Activated CD4-positive, alpha-beta T cell treated with anti-CD3 and anti-CD28 coated beads, Interleukin-2, amount 50 U/mL, for 24 hours (primary cell): ENCODE results near the gene MTARC1.

Experiments used
- DNase-seq, 2 donors: peaks; one replicate each; pipeline ENCODE4 v3.0.0-alpha.2; 2020; ENCODE audit warnings: low read depth in 1 of 2, low spot score in 1 of 2

MTARC1 gene

DNA sequence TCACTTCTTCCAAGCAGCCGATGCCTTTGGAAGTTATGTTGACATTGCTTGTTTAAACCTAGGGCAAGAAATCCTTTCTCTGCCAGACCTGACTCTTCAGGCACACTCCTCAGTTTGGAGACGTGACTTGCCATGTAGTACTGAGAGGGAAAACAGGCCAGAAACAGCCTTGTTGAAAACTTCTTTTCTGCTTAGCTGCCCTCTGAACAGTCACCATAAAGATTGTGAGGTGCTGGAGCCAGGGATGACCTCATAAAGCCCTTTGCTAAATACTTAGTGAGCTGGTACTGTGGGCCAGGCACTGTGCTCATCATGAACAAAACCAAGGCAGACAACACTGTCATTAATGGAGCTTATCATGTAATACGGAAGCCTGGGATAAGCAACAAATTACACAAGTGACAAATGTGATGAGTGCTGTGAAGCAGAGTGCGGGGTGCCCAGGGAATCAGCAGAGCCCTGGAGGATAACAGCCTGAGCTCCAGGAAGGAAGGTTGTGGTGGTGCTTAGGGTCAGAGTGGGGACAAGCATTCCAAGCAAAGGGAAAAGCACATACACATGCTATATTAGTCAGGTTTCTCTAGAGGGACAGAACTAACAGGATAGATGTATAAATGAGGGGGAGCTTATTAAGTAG is 42.4 kb downstream of the MTARC1 start:
- DNase-seq: no peak

DNA sequence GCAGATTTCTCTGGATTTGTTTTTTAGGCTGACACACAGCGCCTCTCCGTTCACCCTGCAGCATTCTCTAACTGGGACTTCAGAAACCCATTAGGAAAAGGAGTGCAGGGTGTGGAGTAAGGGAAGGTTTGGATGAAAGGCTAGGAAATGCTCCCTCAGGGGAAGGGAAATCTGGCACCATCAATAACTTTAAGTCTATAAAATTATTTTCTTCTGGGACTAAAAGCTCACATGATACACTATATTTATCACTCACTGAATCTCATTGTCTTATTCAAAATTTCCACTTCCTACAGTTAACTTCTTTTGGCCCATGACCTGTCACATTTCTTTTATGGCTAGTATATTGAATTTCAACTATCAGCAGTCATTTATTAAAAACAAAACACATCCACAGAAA is 46.7 kb downstream of the MTARC1 start:
- DNase-seq: no peak

DNA sequence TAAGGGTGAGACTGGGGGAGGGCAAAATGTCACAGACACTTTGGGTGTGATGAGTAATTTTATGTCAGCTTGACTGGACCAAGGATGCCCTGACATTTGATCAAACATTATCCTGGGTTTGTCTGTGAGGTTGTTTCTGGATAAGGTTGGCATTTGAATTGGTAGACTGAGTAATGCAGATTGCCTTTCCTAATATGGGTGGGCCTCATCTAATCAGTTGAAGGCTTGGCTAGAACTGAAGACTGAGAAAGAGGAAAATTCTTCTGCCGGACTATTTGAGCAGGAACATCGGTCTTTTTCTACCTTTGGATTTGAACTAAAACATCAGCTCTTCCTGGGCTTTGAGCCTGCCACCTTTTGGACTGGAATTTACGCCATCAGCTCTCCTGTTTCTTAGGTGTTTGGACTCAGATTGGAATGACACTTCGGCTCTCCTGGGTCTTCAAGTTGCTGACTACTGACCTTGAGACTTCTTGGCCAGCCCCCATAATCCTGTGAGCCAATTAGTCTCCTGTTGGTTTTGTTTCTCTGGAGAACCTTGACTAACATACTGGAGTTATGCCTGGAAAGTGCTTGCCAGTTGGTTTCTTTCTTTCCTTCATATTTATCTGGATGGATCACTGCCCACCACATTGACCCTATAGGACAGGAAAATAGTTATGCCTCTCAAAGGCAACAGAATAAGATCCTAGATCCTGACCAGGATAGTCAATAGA is 47.6 kb downstream of the MTARC1 start:
- DNase-seq: no peak
